NT2/D1 (cell line): ENCODE results near the gene REC8.

Experiments used
- DNase-seq: peaks from one replicate; pipeline ENCODE4 v3.0.0-alpha.2; 2011; ENCODE audit warnings: low read depth, low spot score
- H3K27me3 ChIP-seq: 2 replicates; pipeline ENCODE4 v1.6.0; 2011; ENCODE audit warnings: mild to moderate bottlenecking; ENCODE audit not compliant: insufficient read length, insufficient read depth
- H3K36me3 ChIP-seq: 2 replicates; pipeline ENCODE4 v1.6.1; 2011; ENCODE audit warnings: mild to moderate bottlenecking, low read length, mixed read lengths; ENCODE audit not compliant: insufficient read depth, insufficient read length
- H3K4me1 ChIP-seq: 2 replicates; pipeline ENCODE4 v1.5.1; 2011; ENCODE audit not compliant: insufficient read depth, insufficient read length
- H3K4me3 ChIP-seq: 2 replicates; pipeline ENCODE4 v1.5.1; 2011; ENCODE audit warnings: low read depth; ENCODE audit not compliant: insufficient read length
- H3K9ac ChIP-seq: 2 replicates; pipeline ENCODE4 v1.6.0; 2011; ENCODE audit warnings: low read depth; ENCODE audit not compliant: insufficient read length
- H3K9me3 ChIP-seq: 2 replicates; pipeline ENCODE4 v1.5.1; 2011; ENCODE audit warnings: mild to moderate bottlenecking, low read length; ENCODE audit not compliant: insufficient read depth
- SUZ12 ChIP-seq: IDR thresholded peaks from 2 replicates; pipeline ENCODE4 v1.6.1; 2011; ENCODE audit not compliant: insufficient read length, insufficient read depth; ENCODE audit errors: extremely low read depth
- YY1 ChIP-seq: IDR thresholded peaks from 2 replicates; pipeline ENCODE4 v1.6.1; 2011; ENCODE audit not compliant: insufficient read length, insufficient read depth
- ZNF274 ChIP-seq: IDR thresholded peaks from 2 replicates; pipeline ENCODE4 v1.6.1; 2011; ENCODE audit warnings: mild to moderate bottlenecking, low read depth, low read length

The REC8 gene

GRCh38 chr14:24224618-24225071 lies 52.8 kb downstream of the REC8 start:
- no peak for DNase-seq
- TF ChIP-seq ZNF274 (no peak), SUZ12 (no peak), YY1 (no peak)
- Histone ChIP-seq H3K9ac (no peak overlapping the region), H3K4me3 (no peak overlapping the region), H3K36me3 (peaks cover 19% of the 10 kb centered on the region), H3K27me3 (no peaks in the 10 kb centered on the region), H3K4me1 (no peaks in the 10 kb centered on the region), H3K9me3 (no peaks in the 10 kb centered on the region)

GRCh38 chr14:24226473-24226872 lies 54.6 kb downstream of the REC8 start:
- Histone ChIP-seq H3K4me3 (no peak overlapping the region), H3K27me3 (no peaks in the 10 kb centered on the region), H3K36me3 (peaks cover 20% of the 10 kb centered on the region), H3K9ac (no peak overlapping the region), H3K9me3 (no peaks in the 10 kb centered on the region), H3K4me1 (no peaks in the 10 kb centered on the region)
- TF ChIP-seq SUZ12 (no peak), YY1 (no peak), ZNF274 (no peak)
- no peak for DNase-seq

- no peaks in the 10 kb centered on the region for H3K27me3 ChIP-seq
- H3K4me3 ChIP-seq: no peak overlapping the region
- H3K36me3 ChIP-seq: peaks cover 20% of the 10 kb centered on the region
- H3K4me1 ChIP-seq: no peaks in the 10 kb centered on the region
- no peak overlapping the region for H3K9ac ChIP-seq
- no peaks in the 10 kb centered on the region for H3K9me3 ChIP-seq
- no peak for TF ChIP-seq ZNF274
- TF ChIP-seq YY1: no peak
- no peak for DNase-seq
These were observed 57.0 kb downstream of the REC8 start for GRCh38 chr14:24228902-24229301.
